Subcutaneous adipose tissue (tissue), 4 donors: ENCODE data around the gene ZNF700. TPM values are rescaled to one million over a fixed set of nuclear protein-coding genes. Genes with fewer than 3 reads are reported as not detected.

Experiments used
- CTCF ChIP-seq: fragments of 450-650 bp; IDR thresholded peaks from one replicate; pipeline ENCODE4 v1.5.1; 2016; ENCODE audit warnings: low read depth, mild to moderate bottlenecking, control low read depth, antibody characterized with exemption, moderate library complexity
- total RNA-seq, 4 donors: library from RNA; depleted of rRNA; stranded (reverse); fragments of >200 nt; gene quantifications; one replicate each; pipeline ENCODE4 v1.1.0, GENCODE V29; 2016

The ZNF700 gene
- total RNA-seq, 4 donors from 2014 or later = 17.8 to 23.9 (median 19.4) TPM

- no peak for TF ChIP-seq CTCF
Measured at GRCh38 chr19:11894851-11895250, 30.1 kb upstream of the ZNF700 start.

DNA sequence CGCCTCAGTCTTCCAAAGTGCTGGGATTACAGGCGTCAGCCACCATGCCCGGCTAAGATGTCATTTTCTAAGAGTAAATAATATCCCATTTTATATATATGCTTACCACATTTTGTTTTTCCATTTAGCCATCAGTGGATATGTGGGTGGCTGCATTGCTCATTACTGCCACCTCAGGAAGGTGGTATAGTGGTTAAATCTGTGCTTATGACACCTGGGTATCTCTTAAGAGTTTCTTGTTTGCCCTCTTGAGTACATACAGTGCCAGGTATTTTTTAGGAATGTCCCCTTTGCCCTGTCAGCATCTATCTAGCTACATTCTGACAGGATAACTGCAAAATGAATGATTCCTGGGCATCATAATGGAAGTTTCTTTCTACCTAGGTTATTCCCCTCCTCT, 22.7 kb upstream of the ZNF700 start:
- no peak for TF ChIP-seq CTCF

DNA sequence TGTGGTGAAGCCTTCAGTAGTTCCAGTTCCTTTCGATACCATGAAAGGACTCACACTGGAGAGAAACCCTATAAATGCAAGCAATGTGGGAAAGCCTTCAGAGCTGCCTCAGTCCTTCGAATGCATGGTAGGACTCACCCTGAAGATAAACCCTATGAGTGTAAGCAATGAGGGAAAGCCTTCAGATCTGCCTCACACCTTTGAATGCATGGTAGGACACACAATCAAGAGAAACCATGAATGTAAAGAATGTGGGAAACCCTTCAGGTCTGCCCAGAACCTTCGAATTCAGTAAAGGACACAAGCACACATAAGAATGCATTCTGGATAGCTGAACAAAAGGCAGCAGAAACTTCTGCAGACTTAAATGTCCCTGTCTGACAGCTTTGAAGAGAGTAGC, 19.0 kb upstream of the ZNF700 start:
- TF ChIP-seq CTCF = no peak

DNA sequence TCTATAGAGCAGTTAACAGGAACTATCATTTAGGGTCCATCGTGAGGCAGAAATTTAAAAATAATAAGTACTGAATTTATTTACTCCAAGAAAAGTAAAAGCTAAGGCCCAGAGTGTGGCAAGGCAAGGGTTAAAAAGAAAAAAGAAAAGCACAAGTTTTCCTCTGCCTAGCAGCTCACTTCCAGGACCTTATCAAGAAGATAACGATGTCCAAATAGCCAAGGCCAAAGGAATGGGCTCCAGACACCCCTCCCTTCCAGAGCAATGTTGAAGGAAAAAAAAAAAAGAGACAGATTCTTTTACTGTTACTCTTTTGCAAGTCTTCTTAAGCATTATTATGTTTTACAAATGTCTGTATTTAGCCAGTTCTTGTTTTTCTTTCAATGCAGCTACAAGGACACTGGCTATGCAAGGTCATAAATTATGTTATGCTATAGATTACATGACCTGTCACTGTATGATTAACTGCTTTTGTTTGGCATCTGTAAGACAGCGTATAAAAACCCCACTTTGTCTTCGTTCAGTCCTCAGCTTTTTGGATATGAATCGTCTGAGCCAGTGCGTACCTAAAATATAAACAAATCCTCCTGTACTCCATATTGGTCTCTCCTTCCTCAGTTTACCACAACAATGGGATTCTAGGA, 2.9 kb upstream of the ZNF700 start:
- no peak for TF ChIP-seq CTCF

DNA sequence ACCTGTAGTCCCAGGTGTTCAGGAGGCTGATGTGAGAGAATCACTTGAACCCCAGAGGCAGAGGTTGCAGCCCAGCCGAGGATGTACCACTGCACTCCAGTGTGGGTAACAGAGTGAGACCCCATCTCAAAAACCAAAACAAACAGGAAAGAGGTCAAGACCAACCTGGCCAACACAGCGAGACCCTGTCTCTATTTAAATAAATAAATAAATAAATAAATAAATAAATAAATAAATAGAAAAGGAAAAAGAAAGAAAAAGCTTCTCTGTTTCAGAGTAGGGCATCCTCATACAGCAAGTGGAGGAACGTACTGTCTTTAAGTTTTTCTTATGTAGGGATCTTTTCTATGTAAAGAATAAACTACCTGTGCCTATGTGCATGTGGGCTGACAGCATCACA, 2.3 kb downstream of the ZNF700 start:
- TF ChIP-seq CTCF = no peak

GRCh38 chr19:11931051-11931450, 6.1 kb downstream of the ZNF700 start:
- no peak for TF ChIP-seq CTCF

GRCh38 chr19:11931513-11931912, 6.6 kb downstream of the ZNF700 start:
- no peak for TF ChIP-seq CTCF
